SIG-M5 treated with dmso at 0.1 percent for 504 hours (cell line): ENCODE results near the gene CABLES1.
"Not testable (repeated sequence)": the region's sequence is repeated elsewhere in the genome, so short reads cannot be mapped to it uniquely, and the experiment has no call there.

Experiments used
- DNase-seq: peaks from one replicate; lab custom pipeline; 2025; ENCODE audit not compliant: unreplicated experiment; lab: John Stamatoyannopoulos, UW

Gene CABLES1

DNA sequence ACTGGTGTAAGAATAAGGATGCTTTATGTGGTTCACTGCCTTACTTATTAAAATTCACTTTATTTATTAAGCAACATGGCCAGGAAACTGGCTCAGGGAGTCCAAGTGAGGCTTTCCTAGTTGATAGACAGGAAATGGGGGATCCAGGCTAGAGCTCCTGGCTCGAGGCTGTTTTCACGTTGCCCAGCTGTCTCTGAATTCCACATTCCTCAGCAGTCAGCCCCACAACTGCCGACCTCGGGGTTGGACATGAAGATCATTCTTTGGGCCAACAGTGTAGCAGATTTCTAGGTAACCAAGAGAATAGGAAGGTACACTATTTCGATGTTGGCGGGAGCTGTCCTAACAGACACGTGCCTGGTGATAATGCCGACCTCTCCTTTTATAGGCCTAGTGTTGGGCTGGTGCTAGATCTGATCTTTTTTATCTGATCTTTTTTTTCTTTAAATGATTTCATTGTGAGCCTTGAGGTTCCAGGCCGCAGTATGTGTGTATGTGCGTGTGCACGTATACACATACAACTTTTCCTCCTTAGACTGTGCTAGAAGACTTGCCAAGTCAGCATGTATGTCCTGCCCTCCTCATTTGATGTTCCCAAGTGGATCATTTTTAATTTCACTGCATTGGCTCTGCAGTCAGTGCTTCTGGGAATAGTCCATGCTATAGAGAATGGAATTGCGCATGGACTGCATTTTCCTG, 103.5 kb downstream of the CABLES1 start:
- DNase-seq, result no peak

DNA sequence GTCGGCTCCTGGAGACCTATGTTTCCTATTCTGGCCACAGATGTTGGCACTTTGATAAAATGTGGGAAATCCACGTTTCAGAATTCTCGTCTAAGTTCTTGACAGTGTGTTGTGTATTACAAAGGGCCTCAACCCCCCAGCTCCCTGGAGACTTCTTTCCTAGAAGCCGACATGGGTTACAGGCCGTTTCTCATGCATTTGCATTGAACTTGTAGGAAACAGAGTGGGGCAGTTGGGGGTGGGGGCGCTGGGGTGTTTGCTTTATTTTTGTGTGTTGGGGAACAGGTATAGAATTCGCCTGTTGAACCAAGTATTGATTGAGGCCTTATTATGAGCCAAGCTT, 104.0 kb downstream of the CABLES1 start:
- DNase-seq, result no peak

DNA sequence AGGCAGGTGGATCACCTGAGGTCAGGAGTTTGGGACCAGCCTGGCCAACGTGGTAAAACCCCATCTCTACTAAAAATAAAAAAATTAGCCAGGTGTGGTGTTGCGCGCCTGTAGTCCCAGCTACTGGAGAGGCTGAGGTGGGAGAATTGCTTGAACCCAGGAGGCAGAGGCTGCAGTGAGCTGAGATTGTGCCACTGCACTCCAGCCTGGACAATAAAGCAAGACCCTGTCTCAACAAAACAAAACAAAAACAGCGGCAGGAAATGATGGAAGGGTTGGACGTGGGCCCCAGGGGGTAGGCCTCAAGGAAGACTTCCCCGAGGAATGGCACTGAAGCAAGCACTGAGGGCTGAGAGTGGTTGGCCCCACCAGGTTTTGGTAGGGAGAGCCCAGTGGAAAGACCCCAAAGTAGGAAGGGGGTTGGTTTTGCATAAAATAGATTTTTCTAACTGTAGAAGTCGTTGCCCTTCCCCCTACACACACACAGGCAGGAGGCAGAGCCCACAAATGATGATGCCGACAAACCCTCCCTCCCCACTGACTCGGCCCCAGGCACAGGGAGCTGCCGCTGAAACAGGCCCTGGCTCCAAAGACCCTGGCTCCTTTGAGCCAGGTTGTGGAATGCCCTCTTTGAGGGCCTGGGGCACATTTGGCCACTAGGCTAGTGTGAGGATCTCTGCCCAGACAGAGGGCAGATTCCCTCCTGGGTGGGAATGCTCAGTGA, 104.8 kb downstream of the CABLES1 start:
- DNase-seq, result no peak

DNA sequence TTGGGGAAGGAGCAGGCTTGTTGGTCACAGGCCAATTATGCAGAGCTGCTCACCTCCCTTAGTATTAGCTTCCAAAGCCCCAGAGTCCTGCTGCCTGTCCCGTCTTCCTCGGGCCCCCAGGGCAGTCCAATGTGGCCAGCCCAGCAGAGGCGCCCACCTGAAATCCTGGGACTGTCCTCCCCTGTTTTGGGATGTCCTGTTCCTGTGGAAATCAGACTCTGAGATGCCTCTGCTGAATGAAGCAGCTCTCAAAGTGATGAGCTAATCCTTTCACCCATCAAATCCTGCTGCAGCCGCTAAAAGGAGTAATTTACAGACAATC, 105.3 kb downstream of the CABLES1 start:
- no peak for DNase-seq

DNA sequence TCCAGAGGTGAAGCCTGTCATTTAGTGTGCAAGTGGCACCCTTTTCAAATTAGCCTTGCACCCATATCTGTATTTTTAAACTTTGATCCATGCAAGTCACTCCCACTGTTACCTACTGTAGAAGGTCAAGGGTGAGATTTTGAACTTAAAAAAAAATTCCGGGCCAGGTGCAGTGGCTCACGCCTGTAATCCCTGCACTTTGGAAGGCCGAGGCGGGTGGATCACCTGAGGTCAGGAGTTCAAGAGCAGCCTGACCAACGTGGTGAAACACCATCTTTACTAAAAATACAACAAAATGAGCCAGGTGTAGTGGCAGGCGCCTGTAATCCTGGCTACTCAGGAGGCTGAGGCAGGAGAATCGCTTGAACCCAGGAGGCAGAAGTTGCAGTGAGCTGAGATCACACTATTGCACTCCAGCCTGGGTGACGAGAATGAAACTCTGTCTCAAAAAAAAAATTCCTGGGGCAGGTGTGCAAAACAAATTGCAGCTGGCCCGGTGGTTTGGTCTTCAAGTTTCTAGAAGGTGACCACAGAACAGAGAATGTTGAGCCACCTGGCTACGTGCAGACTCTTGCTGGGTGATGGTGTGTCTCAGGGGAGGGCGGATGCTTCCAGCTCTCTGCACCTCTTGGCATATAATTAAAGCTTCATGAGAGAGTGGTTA, 106.7 kb downstream of the CABLES1 start:
- not testable (repeated sequence) for DNase-seq

DNA sequence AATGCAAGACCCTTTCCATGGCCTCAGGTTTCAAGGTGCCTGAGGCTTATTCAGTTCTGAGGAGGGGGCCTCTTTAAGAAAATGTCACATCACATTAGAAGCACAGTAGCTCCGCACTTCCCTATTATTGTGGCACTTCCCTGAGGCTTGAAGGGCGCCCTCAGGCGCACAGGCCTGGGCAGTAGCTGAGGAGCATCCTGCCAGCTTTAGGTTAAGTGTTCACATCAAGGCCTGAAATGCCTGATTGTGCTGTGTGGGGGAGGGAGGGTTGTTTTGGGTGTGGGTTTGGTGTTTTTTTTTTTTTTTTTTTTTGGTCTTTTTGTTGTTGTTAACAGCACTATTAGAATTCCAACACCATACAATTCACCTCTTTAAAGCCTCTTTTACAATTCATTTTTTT, 107.9 kb downstream of the CABLES1 start:
- peak; percentile 25 for DNase-seq

DNA sequence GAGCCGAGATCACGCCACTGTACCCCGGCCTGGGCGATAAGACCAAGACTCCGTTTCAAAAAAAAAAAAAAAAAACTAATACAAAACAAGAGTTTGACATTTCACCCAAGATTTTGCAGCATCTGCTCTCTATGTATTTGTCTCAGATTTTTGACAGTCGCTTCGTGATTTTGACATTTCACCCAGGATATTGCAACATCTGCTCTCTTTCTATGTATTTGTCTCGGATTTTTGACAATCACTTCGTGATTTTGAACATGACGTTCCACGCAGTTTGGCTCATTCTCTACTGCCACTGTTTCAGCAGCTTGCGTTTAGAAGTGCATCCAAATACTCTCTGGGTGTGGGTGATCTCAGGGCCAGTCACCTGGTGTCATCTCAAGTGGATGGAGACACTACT, 108.5 kb downstream of the CABLES1 start:
- no peak for DNase-seq

DNA sequence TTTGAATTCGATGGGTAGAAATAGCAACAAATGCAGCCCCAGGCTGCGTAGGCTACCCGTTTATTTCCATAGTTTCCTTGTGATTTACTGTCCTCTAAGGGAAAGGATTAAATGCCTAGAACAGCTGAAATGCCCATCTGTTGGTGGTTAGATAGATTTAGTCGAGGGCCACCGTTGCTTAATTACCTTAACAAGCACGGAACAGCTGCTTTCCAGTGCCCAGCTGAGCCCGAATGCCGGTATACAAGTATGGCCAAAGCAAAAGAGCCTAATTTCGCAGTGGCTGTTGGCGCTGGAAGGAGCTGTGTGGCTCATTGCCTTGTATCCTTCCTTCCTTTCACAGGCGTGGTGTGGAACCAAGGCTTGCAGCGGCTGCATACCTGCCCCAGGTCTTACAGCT, 109.1 kb downstream of the CABLES1 start:
- no peak for DNase-seq

DNA sequence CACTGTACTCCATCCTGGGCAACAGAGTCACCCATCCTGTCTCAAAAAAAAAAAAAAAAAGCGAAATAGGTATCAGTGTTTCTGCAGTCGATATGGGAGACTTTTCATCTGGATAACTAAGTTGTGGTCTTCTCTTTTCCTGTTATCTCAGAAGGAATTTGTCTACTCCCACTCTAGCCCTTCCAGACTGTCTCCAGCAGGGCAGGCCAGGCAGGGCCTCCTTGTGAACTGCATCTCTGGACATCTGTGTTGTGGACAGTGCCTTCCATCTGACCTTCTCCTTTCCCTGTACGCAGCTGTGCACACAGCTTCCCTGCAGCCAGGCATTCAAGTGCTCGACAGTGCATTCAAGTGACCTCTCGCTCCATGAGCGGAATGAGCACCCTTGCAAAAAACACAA, 110.2 kb downstream of the CABLES1 start:
- DNase-seq, result no peak

DNA sequence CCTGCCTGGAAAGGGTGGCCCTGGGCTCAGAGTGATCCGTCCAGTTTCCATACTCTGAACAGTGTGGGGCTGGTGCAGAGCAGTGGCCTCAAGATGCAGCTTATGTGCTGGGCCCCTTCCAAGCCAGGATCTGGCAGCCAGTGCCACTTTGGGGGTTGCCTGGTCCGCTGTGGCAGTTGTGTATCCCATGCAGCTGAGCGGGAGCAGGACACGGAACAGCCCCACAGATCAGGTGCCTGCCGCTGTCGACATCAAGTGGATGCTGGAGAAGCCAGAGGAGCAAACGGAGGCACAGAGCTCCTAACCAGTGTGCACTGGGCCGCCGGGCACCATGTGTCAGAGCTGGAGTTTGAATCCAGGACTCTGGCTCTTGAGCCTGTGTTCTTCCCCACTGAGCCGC, 112.0 kb downstream of the CABLES1 start:
- no peak for DNase-seq

DNA sequence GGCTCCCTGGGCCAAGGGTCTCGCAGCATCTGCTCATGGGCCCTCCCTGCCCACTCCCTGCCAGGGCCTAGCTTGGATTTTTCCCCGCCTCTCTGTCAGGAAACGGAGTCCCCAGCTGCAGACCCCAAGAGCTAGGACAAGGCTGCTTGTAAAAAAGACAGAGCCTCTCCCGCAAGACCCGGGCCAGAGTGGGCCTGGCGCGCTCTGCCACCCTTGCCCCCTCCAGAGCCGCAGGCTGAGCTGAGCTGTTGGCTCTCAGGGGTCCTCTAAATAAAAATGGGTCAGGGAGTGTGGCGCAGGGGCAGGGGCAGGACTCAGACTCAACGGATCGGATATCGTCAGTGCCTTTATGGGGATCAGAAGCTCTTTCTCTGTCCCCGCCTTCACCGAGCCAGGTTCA, 112.6 kb downstream of the CABLES1 start:
- no peak for DNase-seq

DNA sequence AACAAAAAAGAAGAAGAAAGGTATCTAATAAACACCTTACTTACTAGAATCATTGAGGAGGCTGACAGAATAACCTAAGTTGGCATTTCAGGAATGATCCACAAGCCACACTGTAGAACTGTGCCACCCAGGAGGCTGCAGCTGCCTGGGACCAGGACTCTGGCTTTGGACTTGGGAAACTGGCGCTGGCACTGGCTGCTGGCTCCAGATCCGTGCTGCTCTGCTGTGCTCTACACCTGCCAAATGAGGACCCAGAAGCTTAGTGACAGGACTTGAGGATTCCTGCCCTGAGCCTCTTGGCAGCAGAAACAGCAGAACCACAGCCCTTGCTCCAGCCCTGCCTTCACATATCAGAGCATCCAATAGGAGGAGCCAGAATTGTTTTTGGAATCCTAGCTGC, 113.5 kb downstream of the CABLES1 start:
- DNase-seq, result no peak

DNA sequence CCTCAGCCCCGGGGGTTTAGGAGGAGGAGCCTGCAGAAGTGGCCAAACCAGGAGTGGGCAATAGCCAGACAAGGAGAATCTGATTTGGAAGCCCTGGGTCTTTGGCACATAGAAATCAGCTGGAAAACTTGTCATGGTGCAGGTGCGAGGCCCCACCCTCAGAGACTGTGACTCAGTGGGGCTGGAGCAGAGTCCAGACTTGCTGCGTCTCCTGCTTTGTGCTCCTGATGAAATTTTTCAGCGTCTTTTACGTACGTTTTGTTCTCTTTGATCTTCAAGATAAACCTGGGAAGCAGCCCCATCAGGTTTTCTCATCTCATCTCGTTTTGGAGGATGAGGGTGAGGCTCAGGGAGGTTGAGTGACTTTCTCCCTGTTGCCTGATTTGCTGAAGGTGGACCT, 114.1 kb downstream of the CABLES1 start:
- no peak for DNase-seq

DNA sequence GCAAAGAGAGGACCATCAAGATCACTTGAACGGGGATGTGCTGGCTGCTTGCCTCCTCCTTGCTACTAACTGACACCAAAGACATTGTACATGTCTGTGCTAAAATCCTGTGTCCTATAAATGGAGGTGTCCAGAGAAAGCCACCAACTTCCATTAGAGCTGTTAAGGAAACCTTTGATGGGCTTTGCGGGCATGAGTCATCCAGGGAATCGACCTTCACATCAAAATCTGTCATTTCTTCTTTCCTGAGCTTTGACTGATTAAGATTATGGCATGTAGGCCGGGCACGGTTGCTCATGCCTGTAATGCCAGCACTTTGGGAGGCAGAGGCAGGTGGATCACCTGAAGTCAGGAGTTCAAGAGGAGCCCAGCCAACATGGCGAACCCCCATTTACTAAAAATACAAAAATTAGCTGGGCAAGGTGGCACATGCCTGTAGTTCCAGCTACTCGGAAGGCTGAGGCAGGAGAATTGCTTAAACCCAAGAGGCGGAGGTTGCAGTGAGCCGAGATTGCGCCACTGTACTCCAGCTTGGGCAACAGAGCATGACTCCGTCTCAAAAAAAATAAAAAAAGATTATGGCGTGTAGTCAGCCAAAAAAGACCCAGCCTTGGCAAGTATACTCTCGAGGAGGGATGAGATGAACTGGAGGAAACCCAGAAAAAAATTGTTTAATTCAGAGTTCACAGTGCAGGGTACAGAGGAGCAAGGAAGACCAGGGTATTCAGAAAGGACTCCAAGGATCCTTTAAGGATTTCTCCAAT, 115.8 kb downstream of the CABLES1 start:
- DNase-seq, result peak; percentile 60

DNA sequence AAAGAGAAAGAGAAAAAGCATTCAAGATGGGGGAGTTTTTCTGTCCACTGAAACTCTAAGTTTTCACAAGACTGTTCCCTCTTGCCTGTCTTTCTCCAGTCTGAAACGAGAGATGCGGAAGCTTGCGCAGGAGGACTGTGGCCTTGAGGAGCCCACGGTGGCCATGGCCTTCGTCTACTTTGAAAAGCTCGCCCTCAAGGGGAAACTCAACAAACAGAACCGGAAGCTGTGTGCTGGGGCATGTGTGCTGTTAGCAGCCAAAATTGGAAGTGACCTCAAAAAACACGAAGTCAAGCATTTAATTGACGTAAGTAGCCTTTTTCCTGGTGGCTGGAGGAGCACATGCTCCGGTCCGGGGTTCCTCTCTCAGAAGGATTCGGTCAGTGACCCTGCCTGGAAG, 118.3 kb downstream of the CABLES1 start:
- DNase-seq, result no peak

DNA sequence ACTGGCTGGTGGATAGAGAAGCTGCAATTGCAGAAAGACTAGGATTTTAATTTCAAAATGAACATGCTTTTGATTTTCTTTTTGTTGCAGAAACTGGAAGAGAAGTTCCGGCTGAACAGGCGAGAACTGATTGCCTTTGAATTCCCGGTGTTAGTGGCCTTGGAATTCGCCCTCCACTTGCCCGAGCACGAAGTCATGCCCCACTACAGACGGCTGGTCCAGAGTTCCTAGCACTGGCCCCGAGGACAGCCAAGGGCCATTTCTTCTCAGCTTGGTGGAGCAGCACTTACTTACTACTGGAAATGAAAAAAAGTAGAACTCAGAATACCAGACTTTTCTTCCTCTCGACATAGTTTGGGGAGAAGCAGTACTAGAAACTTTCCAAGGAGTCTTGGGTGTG, 121.9 kb downstream of the CABLES1 start:
- no peak for DNase-seq

DNA sequence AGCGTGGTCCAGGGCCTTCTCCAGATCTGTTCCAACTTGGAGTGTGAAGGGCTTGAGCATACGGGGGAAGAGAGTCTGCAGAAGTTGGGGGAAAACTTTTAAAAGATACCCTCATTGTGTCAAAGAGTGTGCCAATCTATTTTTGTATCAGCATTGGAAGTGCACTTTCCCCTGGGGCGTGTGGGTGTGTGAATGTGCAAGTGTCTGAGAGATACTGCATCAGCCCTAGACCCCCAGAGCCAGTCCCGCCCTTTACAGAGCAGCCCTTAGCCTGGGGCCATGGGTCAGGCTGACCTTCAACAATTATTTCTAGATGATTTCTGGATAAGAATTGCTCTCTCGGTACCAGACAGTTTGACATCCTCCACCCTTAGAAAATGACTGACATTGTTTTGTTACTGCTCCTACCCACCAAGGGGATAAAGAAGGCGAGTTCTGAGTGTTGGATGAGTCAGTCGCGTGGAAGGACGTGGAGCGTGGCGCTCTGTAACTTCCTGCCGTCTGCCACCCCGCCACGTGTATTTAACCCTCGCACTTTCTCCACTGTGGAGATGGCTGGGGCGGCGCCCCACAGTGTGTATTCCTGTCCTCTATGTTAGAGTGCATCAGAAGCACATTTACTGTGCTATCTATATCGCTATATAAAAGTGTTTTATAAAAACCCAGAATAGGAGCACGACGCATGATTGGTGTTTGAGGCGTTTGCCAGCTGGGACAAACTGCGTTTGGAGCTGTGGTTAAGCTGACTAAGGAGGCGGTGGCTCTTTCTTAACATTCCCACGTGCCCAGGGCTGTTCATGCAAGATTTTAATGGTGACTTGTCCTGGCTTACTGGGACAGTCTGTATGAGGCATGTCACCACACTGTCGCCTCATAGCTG, 122.6 kb downstream of the CABLES1 start:
- DNase-seq, result peak; percentile 32

DNA sequence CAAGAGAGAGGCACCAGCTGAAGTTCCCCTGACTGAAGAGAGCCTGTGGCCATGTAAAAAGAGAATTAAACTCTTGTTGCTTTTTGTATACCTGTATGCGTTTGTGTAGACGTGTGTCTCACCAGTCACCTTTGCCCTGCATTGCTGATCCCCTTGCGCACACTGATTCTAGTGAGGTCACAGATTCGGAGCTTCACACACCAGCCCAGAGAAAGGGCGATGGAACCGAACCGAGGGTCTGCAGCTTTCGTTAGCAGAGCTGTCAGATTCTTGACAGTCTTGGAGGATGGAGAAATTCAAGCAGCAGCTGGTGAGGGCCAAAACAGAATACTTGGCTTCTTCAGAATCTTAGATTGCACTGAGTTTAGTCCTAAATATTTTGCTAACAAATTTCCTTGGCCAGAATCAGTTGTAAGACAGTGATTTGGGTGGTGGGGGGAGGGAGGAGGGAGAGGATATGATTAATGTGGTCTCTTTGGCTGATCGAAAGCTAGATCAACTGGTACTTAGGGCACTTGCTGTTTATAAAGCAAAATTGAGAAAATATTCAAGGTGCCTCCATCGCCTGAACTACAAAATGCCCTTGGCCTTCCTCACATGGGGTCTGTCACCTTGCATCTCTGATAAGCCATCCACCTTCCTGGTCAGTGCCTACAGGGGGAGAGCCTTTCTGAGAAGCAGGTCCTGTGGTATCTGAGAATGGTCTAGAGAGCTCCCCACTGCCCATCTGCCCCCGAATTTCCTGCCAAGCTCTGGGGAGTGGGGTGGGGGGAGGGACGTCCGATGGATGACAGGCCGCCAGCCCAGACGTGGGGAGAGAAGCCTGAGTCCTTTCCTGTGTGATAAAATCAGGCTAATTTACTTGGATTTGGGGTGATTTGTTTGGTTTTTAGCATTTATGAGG, 123.5 kb downstream of the CABLES1 start:
- DNase-seq, result no peak

DNA sequence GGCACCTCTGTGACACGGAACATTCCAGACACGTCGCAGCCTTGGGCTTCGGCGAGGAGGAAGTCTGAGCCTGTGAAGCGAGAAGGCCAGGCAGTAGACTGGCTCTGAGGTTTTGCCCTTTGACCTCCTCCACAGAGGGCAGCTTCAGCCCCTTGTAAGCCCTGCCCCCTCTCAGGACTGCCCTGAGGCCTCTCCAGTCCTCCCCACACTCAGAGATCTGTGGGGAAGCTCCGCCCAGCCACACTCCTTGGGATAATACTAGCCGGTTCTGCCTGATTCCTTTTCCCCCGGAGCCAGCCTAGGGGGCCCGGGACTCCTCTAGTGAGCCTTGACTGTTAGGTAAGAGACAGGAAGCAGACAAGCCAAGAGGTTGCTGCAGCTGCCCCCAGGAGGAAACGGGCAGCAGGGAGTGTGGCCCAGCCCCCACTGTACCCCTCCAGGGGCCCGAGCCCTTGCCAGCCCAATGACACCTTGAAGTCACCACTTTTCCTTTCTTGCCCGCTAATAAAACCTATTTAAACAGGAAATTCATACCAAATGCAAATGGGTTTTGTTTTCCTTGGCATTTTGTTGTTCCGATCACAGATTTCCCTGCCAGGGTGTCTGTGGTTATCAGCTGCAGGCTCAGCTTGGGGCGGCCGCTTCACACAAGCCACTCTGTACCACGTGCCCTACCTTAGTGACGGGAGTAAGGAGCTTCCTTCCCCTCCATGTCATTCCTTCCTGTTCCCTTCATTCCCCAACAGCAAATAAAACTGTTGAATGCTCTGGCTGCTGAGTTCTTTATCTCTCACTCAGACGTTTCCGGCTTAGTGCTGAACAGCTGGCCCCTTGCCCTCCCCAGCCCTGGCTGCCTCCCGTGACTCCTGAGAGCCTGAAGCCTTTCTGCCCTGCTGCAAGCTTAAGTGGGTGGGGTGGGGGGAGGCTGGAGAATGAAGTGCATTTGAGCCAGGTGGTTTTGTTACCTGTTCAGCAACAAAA, 124.7 kb downstream of the CABLES1 start:
- DNase-seq, result peak; percentile 61
